Measurements from ENCODE around the gene HACE1. TPM values are rescaled to one million over a fixed set of nuclear protein-coding genes. Genes with fewer than 3 reads are reported as not detected.

The HACE1 gene
- total RNA-seq, 4 donors from 2014 or later, result 10.1 to 24.3 (median 14.6) TPM

- Histone ChIP-seq H3K36me3 (no peaks in the 10 kb centered on the region), H3K4me1 (no peaks in the 10 kb centered on the region), H3K4me3 (no peak overlapping the region), H3K27me3 (peaks cover 11% of the 10 kb centered on the region), H3K9me3 (peaks cover 0 to 4% of the 10 kb centered on the region in 2 donors), H3K27ac (no peak overlapping the region)
- DNase-seq, result no peak
- TF ChIP-seq POLR2AphosphoS5 (IDR thresholded peaks at IDR 0.05) (no peak), POLR2A (IDR thresholded peaks at IDR 0.05) (no peak), CTCF (IDR thresholded peaks at IDR 0.05) (no peak), EP300 (IDR thresholded peaks at IDR 0.05; ENCODE audit: low read depth) (no peak)
- intact Hi-C loops (cut with DNase I; ENCODE audit: low total_unique reads), result no loop called here
- in situ Hi-C loops (cut with MboI; ENCODE audit: low pct_ligation_motif_present in 1 of 4, low pct_unique_long_range_greater_than_20kb in 1 of 4, low sequenced_read_pairs in 3 of 4), result no loop called here
- WGBS, 2 donors (ENCODE audit: low coverage in 1 of 2), result 38 to 66% methylated on average over 1 to 12 of the region's 12 CpGs
These were observed 25.3 kb upstream of the HACE1 start for GRCh38 chr6:104884867-104885517.

GRCh38 chr6:104881964-104882668, 22.4 kb upstream of the HACE1 start:
- Histone ChIP-seq H3K36me3 (no peaks in the 10 kb centered on the region), H3K4me1 (no peaks in the 10 kb centered on the region), H3K4me3 (no peak overlapping the region), H3K27me3 (peaks cover 11% of the 10 kb centered on the region), H3K9me3 (no peaks in the 10 kb centered on the region), H3K27ac (no peak overlapping the region)
- DNase-seq, result no peak
- 18 to 60% methylated on average over 1 to 3 of the region's 3 CpGs for WGBS, 2 donors (ENCODE audit: low coverage in 1 of 2)
- TF ChIP-seq POLR2AphosphoS5 (IDR thresholded peaks at IDR 0.05) (no peak), POLR2A (IDR thresholded peaks at IDR 0.05) (no peak), EP300 (IDR thresholded peaks at IDR 0.05; ENCODE audit: low read depth) (no peak), CTCF (IDR thresholded peaks at IDR 0.05) (no peak)
- in situ Hi-C loops (cut with MboI; ENCODE audit: low pct_ligation_motif_present in 1 of 4, low pct_unique_long_range_greater_than_20kb in 1 of 4, low sequenced_read_pairs in 3 of 4), result no loop called here
- intact Hi-C loops (cut with DNase I; ENCODE audit: low total_unique reads), result no loop called here

GRCh38 chr6:104862456-104862855, 2.7 kb upstream of the HACE1 start:
- intact Hi-C loops (cut with DNase I; ENCODE audit: low total_unique reads), result no loop called here
- TF ChIP-seq POLR2AphosphoS5 (IDR thresholded peaks at IDR 0.05), result no peak
- TF ChIP-seq EP300 (IDR thresholded peaks at IDR 0.05; ENCODE audit: low read depth), result no peak
- TF ChIP-seq CTCF (IDR thresholded peaks at IDR 0.05), result no peak
- TF ChIP-seq POLR2A (IDR thresholded peaks at IDR 0.05), result no peak
- in situ Hi-C loops (cut with MboI; ENCODE audit: low pct_ligation_motif_present in 1 of 4, low pct_unique_long_range_greater_than_20kb in 1 of 4, low sequenced_read_pairs in 3 of 4), result no loop called here
- Histone ChIP-seq H3K9me3 (no peaks in the 10 kb centered on the region), H3K36me3 (no peaks in the 10 kb centered on the region), H3K4me3 (no peak overlapping the region), H3K4me1 (peaks cover 0 to 15% (median 10%) of the 10 kb centered on the region in 4 donors), H3K27me3 (no peaks in the 10 kb centered on the region), H3K27ac (no peak overlapping the region)
- WGBS, 2 donors (ENCODE audit: low coverage in 1 of 2), result 48 to 49% methylated on average over 3 of the region's 3 CpGs
- DNase-seq, result no peak

GRCh38 chr6:104860221-104860620, 502 bp upstream of the HACE1 start:
- intact Hi-C loops (cut with DNase I; ENCODE audit: low total_unique reads), result no loop called here
- Histone ChIP-seq H3K4me1 (peaks cover 0 to 15% (median 10%) of the 10 kb centered on the region in 4 donors), H3K27me3 (no peaks in the 10 kb centered on the region), H3K36me3 (no peaks in the 10 kb centered on the region), H3K9me3 (no peaks in the 10 kb centered on the region), H3K27ac (peak overlapping the region; percentile 75 to 87 (median 86)), H3K4me3 (peak overlapping the region in 3 of 4 donors; percentile 82 to 90 (median 88))
- 60 to 69% methylated on average over 2 of the region's 2 CpGs for WGBS, 2 donors (ENCODE audit: low coverage in 1 of 2)
- DNase-seq, result peak; percentile 17
- in situ Hi-C loops (cut with MboI; ENCODE audit: low pct_ligation_motif_present in 1 of 4, low pct_unique_long_range_greater_than_20kb in 1 of 4, low sequenced_read_pairs in 3 of 4), result no loop called here
- TF ChIP-seq POLR2A (IDR thresholded peaks at IDR 0.05), result no peak
- no peak for TF ChIP-seq POLR2AphosphoS5 (IDR thresholded peaks at IDR 0.05)
- TF ChIP-seq EP300 (IDR thresholded peaks at IDR 0.05; ENCODE audit: low read depth), result no peak
- no peak for TF ChIP-seq CTCF (IDR thresholded peaks at IDR 0.05)
